Stimulated activated effector memory CD8-positive, alpha-beta T cell treated with anti-CD3 and anti-CD28 coated beads, Interleukin-12 subunit alpha, Interleukin-12 subunit beta, amount 100 ng/mL, for 72 hours (primary cell): ENCODE measurements around the gene LCAT.

Source experiments
- ATAC-seq: fragments of 150-1000 bp; cut with Tn5 transposase; 2 replicates; pipeline ENCODE4 v1.10.0; 2021
- DNase-seq, 2 donors: peaks; one replicate each; pipeline ENCODE4 v3.0.0; 2021 to 2022; ENCODE audit warnings: low spot score in 2 of 2
- H3K27ac Mint-ChIP-seq: one replicate; pipeline ENCODE4 v1.8.0; 2022; ENCODE audit warnings: mild to moderate bottlenecking, mixed read lengths
- H3K36me3 Mint-ChIP-seq: one replicate; pipeline ENCODE4 v1.8.0; 2022; ENCODE audit warnings: mild to moderate bottlenecking, mixed read lengths
- H3K4me1 Mint-ChIP-seq: one replicate; pipeline ENCODE4 v1.8.0; 2022; ENCODE audit warnings: mixed read lengths
- H3K4me3 Mint-ChIP-seq: one replicate; pipeline ENCODE4 v1.8.0; 2022; ENCODE audit warnings: mild to moderate bottlenecking, mixed read lengths
- H3K9me3 Mint-ChIP-seq: one replicate; pipeline ENCODE4 v1.8.0; 2022; ENCODE audit warnings: mixed read lengths

The LCAT gene

DNA sequence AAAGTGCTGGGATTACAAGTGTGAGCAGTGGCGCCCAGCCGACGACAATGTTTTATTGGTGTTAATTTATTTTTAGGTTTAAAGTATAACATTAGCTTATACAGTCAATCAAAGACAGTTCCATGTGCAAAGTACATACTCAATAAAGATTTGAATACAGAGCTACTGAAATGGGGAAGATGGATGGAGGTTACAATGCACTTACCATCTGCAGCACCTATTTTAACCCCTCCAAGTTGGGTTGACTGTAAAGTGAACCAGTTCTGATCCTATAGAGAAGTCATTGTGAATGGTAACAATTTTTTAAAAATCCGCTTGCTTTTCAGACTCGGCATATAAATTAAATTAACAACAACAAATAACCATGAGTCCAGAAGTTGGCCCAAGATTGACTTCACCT lies 51.5 kb downstream of the LCAT start:
- Mint-ChIP-seq H3K9me3 (no peaks in the 10 kb centered on the region), H3K27ac (peak overlapping the region; percentile 96), H3K4me1 (peaks cover 19% of the 10 kb centered on the region), H3K4me3 (peak overlapping the region; percentile 94), H3K36me3 (peaks cover 10% of the 10 kb centered on the region)
- no peak for ATAC-seq
- no peak for DNase-seq
